ENCODE measurements around the gene EMX2.

Gene EMX2

GRCh38 chr10:117532451-117533107, 10.0 kb upstream of the EMX2 start:
- DNase-seq, result no peak

DNA sequence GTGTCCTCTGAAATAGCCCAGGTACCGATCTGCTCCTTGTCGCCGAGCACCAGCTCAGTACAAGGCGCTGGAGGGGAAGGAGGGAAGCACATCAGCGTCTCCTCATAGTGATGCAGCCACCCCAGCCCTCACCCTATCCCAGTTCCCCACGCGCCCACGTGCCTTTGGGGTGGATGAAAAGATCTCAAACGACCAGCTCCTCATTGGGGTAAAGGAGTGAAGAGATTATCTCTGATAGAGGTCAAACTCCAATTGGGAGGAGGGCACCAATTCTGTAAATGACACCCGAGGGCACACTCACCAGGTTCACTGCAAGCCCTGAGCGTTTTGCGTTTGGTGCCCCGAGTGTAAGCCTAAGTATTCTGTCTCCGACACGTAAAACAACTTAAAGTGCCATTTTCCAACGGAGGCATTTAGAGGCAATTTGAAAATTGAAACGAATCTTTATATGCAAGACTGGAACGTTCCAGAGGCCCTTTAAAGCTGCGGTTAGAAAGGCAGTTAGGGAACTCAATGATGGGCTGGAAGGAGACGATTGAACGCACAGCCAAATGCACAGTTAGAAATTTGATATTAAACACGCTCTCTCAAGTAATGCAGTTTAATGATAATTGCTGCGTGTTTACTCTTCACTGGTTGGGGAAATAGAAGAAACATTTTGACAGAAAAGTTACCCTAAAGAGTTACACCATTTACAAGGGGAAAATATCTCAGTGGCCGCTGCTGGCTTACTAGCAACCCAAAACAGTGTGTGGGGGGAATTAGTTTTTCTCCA, 8.9 kb upstream of the EMX2 start:
- peak; percentile 19 for DNase-seq

DNA sequence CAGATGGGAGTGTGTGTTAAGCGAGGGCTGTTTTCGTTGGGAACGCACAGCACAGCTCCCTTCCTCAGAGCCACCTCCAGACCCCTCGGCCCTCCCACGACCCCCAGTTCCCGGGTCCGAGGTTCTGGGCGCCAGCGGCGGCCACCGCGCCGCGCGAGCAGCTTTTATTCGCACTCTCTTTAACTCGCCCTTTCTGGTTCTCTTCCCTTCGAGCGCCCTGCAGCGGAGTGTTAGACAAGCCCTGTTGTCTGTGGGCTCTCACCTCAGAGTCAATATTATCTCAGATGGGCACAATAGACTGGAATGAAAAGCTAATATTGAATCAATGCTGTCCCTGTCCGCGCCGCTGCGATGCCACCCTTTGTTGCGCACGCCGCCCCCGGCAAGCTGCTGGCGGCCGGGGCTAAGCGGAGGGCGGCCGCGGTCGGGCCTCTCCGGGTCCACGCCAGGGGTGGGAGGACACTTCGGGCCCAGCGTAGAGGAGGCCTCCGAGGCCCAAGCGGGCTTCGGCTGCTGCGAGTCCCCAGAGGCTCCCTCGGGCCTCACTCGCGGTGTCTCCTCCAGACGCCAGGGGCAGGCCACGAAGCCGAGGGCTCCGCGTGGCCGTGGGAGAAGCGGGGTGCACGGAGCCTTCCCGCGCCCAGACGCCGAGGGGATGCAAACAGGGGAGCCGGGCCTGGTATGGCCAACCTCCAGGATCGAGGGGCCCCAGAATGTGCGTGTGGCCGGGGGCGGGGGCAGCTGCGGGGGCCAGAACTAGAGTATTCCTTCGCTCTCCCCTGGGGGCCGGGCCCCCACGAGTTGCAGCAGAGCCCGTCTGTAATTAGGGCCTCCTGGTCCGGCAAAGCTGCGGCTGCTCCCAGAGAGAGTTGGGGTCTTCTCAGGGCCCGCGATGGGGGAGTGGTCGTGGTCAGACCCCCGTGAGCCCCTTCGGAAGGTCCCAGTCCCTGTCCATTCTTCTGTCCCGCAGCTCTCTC, 7.9 kb upstream of the EMX2 start:
- DNase-seq, result peak; percentile 64

GRCh38 chr10:117535298-117536071, 7.1 kb upstream of the EMX2 start:
- DNase-seq, result no peak

- DNase-seq, result no peak
Measured at GRCh38 chr10:117536072-117536865, 6.3 kb upstream of the EMX2 start.

DNA sequence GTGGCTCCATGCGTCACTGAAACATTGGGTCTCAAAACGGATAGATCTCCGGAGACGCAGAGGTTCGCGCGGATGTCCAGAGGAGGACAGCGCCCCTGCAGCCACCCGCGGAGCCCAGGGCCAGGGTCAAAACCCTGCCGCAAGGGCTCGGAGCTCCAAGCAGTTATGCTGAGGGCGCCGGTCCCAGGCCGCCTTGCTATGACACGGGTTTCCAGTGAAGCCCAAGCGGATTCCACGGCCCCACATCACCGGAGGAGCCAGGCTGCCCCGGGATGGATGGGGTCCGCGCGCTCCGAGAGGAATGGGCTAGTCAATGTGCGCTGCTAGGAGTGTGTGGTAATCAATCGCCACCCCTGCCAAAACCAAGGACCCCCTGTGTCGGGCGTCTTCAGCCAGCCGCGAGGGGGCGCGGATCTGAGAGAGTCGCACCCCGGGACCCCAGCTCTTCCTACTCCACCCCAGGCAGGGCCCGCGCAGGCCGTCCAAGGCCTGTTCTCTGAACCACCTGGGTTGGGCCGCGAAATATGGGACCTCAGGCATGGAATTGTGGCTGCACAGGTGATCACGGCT, 5.6 kb upstream of the EMX2 start:
- no peak for DNase-seq

DNA sequence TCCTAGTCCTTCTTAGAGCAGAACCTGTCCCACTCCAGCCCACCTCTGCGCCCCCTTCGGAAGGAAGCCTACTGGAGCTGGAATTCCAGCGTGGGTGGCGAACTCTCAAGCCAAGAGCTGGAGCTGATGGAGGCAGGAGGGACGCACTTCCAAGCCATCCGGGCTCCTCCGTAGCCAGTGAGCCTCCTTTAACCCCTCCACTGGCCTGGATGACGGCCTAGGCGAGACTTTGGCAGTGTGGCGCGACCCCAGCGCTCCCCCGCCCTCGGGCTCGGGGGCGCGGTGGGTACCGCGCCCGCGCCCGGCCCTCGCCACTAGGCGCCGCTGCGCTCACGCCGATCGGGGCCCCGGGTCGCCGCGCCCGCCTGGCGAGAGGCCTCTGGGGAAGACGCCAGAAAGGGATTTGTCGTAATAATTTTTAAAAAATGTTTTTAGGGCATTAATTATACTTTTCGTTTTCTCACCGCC, 5.1 kb upstream of the EMX2 start:
- no peak for DNase-seq

DNA sequence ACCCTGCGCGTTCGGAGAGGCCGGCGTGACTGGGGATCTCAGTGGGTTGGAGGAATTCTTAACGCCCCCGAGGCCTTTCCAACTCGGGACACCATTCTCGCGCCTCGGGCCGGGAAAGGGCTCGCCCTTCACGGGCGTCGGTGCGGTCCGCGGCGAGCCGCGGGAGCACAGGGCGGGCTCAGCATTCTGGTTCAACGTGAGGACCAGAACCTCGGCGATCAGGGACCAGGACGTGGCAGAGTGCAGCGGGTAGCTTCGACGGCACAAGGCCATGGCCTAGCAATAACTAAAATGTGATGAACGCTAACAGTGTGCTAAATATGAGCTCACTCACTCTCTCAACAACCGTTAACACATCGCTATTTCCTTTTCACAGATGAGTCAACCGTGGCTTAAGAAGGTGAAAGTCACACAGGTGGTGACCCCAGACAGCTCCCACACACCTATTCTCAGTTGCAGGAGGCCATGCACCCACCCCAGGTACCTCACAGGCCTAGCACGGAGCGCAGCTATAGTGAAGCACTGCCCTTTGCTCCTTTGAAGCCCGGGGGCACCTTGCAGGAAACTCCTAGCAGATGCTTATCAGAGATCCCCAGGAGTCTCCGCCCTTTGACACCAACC, 4.5 kb upstream of the EMX2 start:
- no peak for DNase-seq

GRCh38 chr10:117539361-117539773, 3.2 kb upstream of the EMX2 start:
- no peak for DNase-seq

DNA sequence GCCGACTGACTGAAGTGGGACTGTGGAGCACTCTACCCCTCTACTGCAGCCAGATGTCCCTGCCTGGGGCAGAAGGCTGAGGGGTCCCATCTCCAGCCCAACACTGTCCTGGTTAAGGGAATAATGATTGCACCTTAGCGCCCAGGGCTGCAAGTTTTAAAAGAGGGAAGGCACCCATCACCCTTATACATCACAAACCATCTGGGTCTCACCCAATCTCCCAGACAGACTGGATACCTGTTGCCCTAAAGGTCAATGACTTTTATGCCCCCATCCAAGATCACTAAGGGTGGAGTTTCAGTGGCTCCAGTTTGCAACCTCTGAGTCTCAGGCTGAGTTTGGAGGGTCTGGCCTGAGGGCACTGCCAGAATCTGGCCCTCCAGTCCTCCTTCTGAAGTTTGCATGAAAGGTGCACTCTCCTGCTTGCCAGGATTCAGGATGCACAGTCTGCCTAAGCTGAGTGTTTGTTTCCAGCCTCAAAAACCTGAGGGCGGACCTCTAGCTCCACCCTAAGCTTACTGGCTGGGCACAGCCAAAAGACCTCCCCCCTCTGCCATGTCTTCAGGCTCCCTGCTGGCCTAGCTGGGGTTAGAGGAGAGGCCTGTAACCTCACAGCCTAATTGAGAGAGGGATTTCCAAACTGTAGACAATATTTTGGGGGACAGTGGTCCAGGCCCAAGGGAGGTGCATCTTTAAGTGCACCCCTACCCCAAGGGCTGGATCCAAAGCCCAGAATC, 2.5 kb upstream of the EMX2 start:
- DNase-seq, result no peak

- DNase-seq, result no peak
Measured at GRCh38 chr10:117540640-117541404, 1.7 kb upstream of the EMX2 start.

DNA sequence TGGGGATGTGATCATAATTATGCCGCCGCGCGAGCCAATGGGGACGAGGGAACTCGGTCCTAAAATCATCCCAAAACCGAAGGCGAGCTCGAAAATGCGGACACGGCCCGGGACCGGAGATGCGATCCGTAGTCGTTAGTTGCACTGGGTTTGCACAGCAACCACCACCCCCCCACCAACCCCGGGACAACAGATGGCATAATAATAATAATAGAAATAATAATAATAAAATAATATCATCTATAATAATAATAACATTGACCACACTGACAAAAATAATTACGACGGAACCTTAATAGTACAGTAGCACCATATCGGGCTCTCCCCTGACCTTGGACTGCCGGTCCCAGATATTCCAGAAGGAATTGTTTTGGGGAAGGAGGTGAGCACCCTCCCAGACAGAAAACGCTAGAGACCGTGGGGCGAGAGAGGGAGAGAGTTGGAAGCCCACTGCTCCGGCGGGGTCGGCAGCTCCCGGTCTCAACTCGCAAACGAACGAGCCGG, 1.1 kb upstream of the EMX2 start:
- DNase-seq, result no peak

DNA sequence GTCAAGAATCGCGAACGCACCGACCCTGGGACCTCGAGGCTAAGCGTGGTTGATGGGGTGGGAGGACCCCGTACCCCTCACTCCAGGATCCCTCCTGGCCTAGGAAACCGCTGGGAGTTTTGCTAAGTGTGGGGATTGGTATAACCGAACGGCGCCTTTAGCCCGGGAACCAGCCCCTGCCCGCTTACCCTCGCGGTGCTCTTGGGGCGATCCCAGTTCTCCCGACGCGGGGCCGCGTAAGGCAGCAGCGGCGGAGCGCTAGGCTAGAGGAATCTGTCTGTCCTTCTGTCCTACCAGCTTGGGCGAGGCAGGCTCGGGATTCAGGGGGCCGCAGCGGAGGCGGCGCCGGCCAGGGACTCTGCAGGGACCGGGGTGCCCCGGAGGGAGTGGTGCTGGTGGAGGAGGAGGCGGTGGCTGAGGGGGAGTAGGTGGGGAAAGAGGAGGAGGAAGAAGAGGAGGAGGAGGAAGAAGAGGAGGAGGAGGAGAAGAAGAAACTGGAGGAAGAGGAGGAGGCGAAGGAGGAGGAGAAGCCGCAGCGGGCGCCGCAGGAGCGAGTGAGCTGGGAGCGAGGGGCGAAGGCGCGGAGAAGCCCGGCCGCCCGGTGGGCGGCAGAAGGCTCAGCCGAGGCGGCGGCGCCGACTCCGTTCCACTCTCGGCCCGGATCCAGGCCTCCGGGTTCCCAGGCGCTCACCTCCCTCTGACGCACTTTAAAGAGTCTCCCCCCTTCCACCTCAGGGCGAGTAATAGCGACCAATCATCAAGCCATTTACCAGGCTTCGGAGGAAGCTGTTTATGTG, 439 bp upstream of the EMX2 start:
- DNase-seq, result no peak

GRCh38 chr10:117543225-117544003, 868 bp downstream of the EMX2 start:
- no peak for DNase-seq

- no peak for DNase-seq
Measured at GRCh38 chr10:117544004-117544701, 1.6 kb downstream of the EMX2 start.

- no peak for DNase-seq
Measured at GRCh38 chr10:117544711-117545140, 2.2 kb downstream of the EMX2 start.
